Right hindlimb (tissue), 1 donor: ENCODE results near the gene TIMM50.
A peak's percentile ranks its signal among the peaks of the same experiment; 100 is the strongest.

Experiments
- DNase-seq: peaks from one replicate; pipeline ENCODE4 v3.0.0-alpha.2; 2018

TIMM50 gene

DNA sequence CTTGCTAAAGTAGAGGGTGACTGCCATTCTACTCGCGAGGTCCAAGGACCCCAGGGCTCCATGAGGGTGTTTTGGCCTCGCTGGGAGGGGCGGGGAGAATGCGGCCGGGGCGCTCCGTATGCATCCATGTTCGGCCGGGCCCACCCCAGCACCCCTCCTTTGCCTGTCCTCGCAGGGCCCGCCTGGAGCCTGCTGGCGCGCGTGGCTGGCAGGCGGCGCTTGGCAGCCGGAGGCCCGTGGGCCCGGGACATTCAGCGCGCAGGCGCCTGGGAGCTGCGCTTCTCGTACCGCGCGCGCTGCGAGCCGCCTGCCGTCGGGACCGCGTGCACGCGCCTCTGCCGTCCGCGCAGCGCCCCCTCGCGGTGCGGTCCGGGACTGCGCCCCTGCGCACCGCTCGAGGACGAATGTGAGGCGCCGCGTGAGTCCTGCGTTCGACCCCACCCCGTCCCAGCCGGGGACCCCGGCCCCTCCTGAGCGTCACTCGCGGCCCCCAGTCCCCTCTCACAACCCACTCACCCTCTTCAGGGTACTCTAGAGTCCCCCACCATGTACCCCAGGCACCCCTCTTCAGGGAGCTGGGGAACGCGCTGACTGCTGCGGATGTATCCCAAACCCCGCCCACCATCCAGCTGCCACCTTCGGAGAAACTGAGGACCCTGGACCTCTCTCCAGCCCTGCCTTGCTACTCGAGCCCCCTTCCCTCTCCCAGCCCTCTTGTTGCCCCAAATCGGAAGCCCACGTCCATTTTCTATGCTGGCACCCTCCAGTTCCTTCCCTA is 22.2 kb downstream of the TIMM50 start:
- DNase-seq: peak; percentile 66

GRCh38 chr19:39506598-39506943 is 25.9 kb downstream of the TIMM50 start:
- DNase-seq: no peak

GRCh38 chr19:39506944-39507714 is 26.5 kb downstream of the TIMM50 start:
- peak; percentile 65 for DNase-seq

DNA sequence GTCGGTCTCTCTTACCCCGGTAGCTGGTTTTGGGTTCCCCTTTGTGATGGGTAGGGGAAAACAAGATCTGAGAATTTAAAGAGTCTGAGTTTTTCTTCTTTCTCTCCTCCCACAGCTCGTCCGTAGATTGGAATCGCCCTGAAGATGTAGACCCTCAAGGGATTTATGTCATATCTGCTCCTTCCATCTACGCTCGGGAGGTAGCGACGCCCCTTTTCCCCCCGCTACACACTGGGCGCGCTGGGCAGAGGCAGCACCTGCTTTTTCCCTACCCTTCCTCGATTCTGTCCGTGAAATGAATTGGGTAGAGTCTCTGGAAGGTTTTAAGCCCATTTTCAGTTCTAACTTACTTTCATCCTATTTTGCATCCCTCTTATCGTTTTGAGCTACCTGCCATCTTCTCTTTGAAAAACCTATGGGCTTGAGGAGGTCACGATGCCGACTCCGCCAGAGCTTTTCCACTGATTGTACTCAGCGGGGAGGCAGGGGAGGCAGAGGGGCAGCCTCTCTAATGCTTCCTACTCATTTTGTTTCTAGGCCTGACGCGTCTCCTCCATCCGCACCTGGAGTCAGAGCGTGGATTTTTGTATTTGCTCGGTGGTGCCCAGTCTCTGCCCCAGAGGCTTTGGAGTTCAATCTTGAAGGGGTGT is 27.2 kb downstream of the TIMM50 start:
- no peak for DNase-seq

DNA sequence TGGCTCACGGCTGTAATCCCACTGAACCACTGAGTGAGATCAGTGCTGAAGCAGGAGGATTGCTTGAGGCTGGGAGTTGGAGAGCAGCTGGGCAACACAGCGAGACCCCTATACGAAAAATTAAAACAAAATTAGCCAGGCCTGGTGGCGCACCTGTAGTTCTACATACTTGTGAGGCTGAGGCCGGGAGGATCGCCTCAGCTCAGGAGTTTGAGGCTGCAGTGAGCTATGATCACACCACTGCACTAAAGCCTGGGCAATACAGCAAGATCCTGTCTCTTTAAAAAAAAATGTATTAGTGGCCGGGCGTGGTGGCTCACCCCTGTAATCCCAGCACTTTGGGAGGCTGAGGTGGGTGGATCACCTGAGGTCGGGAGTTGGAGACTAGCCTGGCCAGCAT is 28.0 kb downstream of the TIMM50 start:
- no peak for DNase-seq

DNA sequence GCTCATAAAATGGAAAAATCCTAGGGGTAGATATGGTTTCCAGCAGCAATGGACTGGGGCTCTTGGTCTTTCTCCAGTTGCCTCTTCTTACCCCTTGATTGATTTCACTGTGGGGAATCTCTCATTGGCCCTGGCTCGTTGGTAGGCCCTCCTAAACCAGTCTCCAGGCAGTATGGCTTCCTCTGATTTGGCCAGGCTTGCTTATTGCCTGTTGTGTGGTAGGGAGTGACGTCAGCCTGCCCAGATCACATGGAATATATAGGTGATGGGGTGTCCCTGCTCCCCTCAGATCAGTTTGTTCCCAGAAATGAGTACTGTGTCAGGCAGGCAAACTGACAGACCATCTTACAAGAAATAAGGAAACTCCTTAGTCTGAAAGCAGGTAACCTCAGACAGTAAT is 28.6 kb downstream of the TIMM50 start:
- no peak for DNase-seq

DNA sequence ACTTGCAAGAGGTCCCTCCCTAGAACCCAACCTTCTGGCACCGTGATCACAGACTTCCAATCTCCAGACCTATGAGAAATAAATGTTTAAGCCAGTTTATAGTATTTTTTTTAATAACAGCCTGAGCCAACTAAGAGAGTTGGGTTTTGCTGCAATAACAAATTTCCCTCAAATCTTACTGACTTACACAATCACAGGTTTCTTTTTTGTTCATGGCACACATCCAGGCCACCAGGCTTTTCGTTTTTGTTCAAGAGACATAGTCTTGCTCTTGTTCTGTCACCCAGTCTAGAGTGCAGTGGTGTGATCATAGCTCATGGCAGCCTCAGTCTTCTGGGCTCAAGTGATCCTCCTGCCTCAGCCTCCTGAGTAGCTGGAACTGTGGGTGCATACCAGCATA is 32.4 kb downstream of the TIMM50 start:
- no peak for DNase-seq

GRCh38 chr19:39514840-39515550 is 34.4 kb downstream of the TIMM50 start, which contains the start of gene SELENOV:
SELENOV (plus strand) TSS chr19:39515139; CDS start chr19:39515213, 74 bp downstream.
- peak; percentile 58 for DNase-seq

- DNase-seq: peak; percentile 26
Measured at GRCh38 chr19:39515551-39516191, 35.0 kb downstream of the TIMM50 start.

- no peak for DNase-seq
Measured at GRCh38 chr19:39516270-39516669, 35.6 kb downstream of the TIMM50 start.

GRCh38 chr19:39517432-39517831 is 36.8 kb downstream of the TIMM50 start:
- DNase-seq: no peak

DNA sequence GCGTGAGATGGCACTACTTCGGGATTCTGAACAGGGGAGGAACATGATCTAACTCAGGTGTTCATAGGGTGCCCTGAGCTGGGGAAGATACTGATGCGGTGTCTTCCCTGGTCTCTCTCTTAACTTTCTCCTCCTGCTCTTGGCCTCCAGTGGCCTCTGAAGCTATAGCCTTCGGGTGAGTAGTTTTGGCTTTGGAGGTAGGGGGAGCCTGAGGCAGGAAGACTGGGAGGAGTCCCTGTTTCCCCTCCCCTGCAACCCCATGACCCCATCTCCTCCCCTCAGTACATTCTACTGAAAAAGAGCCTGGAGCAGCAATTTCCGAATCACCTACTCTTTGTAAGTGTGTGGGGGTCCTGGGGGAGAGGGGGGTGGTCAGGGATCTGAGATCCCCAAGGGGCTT is 37.8 kb downstream of the TIMM50 start:
- no peak for DNase-seq

DNA sequence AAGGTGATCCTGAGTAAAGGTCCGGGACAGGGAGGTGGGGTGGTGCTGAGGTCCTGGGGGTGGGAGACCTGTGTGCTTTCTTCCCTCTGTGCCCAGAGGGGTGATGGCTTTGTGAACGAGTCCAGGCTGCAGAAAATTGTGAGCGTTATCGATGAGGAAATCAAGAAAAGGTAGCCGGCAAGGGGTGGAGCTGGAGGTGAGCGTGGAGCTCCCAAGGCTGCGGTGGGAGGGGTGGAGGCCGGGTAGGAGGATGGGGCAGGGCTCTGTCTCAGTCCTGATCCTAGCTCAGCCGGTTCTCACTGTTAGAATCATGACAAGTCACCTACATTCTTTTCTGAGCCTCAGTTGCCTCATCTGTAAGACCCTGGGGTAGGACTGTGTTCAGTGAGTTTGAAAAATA is 38.3 kb downstream of the TIMM50 start:
- DNase-seq: no peak

DNA sequence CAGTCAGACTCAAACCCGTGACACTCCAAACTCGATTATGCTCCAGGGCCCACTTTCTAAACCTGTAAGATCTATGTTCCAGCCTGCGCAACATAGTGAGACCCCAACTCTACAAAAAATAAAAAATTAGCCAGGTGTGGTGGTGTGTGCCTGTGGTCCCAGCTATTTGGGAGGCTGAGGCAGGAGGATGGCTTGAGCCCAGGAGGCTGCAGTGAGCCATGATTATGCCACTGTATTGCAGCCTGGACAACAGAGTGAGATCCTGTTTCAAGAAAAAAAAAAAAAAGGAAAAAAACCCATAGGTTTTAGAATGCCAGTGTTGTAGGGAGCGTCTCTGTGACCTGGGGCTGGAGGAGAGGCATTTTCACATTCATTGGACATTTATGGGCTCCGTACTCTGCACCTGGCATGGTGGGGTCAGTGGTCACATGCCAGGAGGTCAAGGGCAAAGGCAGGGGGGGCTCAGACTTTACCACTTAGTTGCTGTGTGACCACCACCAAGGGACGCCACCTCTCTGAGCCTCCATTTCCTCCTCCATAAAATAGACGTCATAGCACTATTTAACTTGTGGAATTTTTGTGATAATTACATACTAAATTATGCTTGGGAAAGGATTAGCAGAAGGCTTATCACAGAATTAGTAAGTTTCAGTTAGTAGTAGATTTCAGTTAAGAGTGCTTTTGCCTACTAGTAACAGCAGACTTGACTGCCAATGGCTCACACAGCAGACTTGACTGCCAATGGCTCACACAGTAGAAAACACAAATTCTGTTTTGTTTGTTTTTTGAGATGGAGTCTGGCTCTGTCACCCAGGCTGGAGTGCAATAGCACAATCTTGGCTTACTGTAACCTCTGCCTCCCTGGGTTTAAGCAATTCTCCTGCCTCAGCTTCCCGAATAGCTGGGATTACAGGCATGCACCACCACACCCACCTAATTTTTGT is 40.2 kb downstream of the TIMM50 start:
- DNase-seq: no peak

DNA sequence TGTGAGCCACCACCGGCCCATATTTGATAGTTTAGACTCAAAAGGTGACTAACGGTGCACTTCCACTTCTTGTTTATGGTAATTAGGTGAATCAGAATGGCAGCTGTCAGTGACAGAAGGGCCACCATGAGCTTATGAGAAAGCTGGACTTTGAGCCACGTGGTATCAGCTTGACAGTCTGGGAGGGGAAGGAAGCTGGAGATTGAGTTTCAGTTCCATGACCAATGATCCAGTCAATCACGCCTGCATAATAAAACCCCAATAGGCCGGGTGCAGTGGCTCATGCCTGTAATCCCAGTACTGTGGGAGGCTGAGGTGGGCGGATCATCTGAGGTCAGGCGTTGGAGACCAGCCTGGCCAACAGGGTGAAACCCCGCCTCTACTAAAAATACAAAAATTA is 43.9 kb downstream of the TIMM50 start:
- no peak for DNase-seq

DNA sequence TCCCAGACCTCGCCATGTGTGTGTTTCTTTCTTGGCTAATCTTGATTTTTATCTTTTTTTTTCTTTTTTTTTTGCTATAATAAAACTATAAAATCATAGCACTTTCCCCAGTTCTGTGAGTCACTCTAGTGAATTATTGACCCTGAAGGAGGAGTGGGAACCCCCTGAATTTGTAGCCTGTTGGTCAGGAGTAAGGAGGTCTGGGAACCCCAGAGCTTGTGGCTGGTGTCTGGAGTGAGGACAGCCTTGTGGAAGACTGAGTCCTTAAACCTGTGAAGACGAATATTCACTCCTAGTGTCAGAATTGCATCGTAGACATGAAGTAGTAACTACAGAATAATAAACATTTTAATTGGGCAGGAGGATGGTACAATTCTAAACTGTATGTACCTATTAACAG is 44.6 kb downstream of the TIMM50 start:
- DNase-seq: no peak

GRCh38 chr19:39531834-39532232 is 51.2 kb downstream of the TIMM50 start:
- no peak for DNase-seq

- DNase-seq: peak; percentile 96
Measured at GRCh38 chr19:39532233-39533002, 51.8 kb downstream of the TIMM50 start, which contains the start of gene EID2B. EID2B (minus strand) TSS chr19:39532852; CDS start chr19:39532802, 50 bp downstream.

- no peak for DNase-seq
Measured at GRCh38 chr19:39533003-39533512, 52.4 kb downstream of the TIMM50 start.

- DNase-seq: no peak
Measured at GRCh38 chr19:39533791-39534190, 53.2 kb downstream of the TIMM50 start.
